NCI-H1417 (cell line): ENCODE results near the gene MAP2K6.
"Not testable (repeated sequence)": the region's sequence is repeated elsewhere in the genome, so short reads cannot be mapped to it uniquely, and the experiment has no call there.

Source experiments
- DNase-seq, 3 experiments: peaks; one replicate each; lab custom pipeline; 2025; lab: John Stamatoyannopoulos, UW

Gene MAP2K6

GRCh38 chr17:69457603-69458002, 43.1 kb downstream of the MAP2K6 start:
- DNase-seq = no peak

GRCh38 chr17:69460963-69461922, 46.7 kb downstream of the MAP2K6 start:
- DNase-seq = no peak

GRCh38 chr17:69461951-69462369, 47.5 kb downstream of the MAP2K6 start:
- no peak for DNase-seq

GRCh38 chr17:69462882-69463281, 48.4 kb downstream of the MAP2K6 start:
- DNase-seq = no peak

GRCh38 chr17:69466451-69466850, 52.0 kb downstream of the MAP2K6 start:
- DNase-seq = no peak

GRCh38 chr17:69466905-69467667, 52.6 kb downstream of the MAP2K6 start:
- peak in 1 of 3 experiments; percentile 9 for DNase-seq

GRCh38 chr17:69468207-69468606, 53.7 kb downstream of the MAP2K6 start:
- no peak for DNase-seq

- no peak for DNase-seq
Observed at GRCh38 chr17:69470702-69471101, 56.2 kb downstream of the MAP2K6 start.

- no peak for DNase-seq
Observed at GRCh38 chr17:69471406-69471805, 56.9 kb downstream of the MAP2K6 start.

- no peak for DNase-seq
Observed at GRCh38 chr17:69473841-69474831, 59.6 kb downstream of the MAP2K6 start.

- DNase-seq = no peak
Observed at GRCh38 chr17:69477204-69477902, 62.9 kb downstream of the MAP2K6 start.

- no peak for DNase-seq
Observed at GRCh38 chr17:69477903-69478266, 63.4 kb downstream of the MAP2K6 start.

GRCh38 chr17:69478916-69479315, 64.4 kb downstream of the MAP2K6 start:
- peak in 1 of 3 experiments; percentile 18 for DNase-seq

GRCh38 chr17:69479756-69480155, 65.3 kb downstream of the MAP2K6 start:
- not testable (repeated sequence) for DNase-seq

GRCh38 chr17:69480245-69480644, 65.7 kb downstream of the MAP2K6 start:
- no peak for DNase-seq

GRCh38 chr17:69485251-69485661, 70.8 kb downstream of the MAP2K6 start:
- no peak for DNase-seq

GRCh38 chr17:69485901-69486643, 71.6 kb downstream of the MAP2K6 start:
- DNase-seq = peak; percentile 2 to 90 (median 57)

- DNase-seq = no peak
Observed at GRCh38 chr17:69486779-69487637, 72.5 kb downstream of the MAP2K6 start.

GRCh38 chr17:69489313-69489712, 74.8 kb downstream of the MAP2K6 start:
- DNase-seq = no peak
